NCI-H1105 treated with DMSO at 0.1 percent for 48 hours (cell line): Measurements from ENCODE around the gene BMAL1.
A peak's percentile ranks its signal among the peaks of the same experiment; 100 is the strongest.

Experiments
- DNase-seq: peaks from one replicate; lab custom pipeline; 2025; lab: John Stamatoyannopoulos, UW

The BMAL1 gene

GRCh38 chr11:13317293-13318080, 39.9 kb downstream of the BMAL1 start:
- no peak for DNase-seq

DNA sequence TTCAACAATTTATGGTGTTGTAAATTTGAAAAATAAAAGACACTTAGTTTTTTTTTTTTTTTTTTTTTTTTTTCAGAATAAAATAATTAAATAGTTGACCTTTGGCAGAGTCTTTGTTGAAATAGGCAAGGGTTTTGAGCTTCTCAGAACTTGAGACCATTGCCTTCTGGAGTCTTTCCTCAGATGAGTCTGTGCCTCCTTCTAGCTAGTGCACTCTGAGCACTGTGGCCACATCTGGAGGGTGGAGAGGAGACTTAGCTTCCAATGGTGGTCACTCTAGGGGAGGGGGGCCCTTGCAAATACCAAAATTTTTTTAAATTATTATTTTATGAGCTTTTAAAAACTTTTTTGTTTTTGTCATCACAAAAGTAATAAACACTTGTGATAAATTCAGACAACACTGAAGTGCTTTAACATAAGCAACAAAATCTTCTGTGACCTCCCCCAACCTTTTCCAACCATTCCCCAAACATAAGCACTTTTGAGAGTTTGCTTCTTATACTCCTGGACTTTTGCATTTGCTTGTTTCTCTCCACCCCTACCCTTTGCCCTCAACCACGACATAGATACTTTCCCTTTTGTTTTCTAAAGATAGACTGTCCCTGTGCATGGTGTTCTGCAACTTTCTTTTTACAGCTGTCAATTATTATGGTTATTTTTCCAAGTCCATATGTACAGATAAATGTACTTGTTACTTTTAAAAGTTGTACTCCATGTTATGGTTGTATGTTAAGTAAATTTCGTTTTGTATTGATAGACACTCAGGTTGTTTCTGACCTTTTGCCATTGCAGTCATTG, 41.1 kb downstream of the BMAL1 start:
- no peak for DNase-seq

DNA sequence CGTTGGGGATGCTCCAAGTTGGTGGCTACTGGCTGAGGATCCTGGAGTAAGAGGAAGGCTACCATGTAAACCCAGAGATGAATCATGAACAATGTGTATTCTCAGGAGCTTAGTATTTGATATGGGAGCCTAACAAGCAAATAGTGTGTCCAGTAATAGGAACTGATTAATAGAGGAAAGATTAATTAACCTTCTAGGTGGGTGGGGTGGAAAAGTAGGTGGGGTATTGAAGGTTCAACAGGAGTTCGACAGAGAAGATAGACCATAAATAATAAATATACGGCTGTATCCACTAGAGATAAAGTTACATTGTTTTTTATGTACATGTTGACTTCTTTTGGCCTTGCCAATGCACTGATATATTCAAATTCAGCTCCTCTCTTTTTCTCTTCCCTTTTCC, 43.1 kb downstream of the BMAL1 start:
- no peak for DNase-seq

DNA sequence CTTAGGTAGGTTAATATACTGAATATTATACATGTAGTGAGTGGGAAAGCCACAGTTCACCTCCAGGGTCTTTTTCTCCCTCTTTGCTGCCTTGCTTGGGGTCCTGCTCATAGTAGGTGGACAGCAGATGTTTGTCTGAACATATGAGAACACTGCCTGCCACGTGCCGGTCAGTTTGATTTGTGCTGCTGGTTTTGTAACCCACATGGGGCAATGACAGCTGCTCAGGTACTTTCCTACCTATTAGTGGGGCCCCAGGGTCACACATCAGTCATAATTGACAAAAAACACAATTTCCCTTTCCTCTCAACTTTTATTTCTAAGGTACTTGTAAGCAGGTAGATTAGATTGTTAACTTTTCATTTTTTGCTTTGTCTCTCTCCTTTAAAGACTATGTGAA, 43.8 kb downstream of the BMAL1 start:
- DNase-seq, result no peak

- DNase-seq, result no peak
These were observed 46.6 kb downstream of the BMAL1 start for GRCh38 chr11:13324141-13324540.

- no peak for DNase-seq
These were observed 47.1 kb downstream of the BMAL1 start for GRCh38 chr11:13324709-13325108.

DNA sequence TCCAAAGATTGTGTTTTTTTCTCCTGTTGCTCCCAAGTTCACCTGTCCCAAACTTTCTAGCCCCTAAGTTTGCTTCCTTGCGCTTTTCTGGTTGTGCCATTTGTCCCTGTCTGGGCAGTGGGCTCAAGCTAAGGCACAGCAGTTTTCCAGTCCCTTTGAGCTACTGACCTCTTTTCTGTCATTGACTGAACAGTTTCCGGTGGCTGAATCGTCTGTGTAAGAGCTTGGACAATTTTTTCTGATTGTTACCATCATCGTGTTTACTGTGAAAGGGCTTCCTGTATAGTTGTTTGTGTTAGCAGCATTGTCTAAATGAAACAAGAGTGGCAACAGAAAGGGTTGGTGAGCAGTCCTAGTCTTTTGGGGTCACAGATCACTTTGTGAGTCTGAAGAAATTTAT, 49.8 kb downstream of the BMAL1 start:
- no peak for DNase-seq

DNA sequence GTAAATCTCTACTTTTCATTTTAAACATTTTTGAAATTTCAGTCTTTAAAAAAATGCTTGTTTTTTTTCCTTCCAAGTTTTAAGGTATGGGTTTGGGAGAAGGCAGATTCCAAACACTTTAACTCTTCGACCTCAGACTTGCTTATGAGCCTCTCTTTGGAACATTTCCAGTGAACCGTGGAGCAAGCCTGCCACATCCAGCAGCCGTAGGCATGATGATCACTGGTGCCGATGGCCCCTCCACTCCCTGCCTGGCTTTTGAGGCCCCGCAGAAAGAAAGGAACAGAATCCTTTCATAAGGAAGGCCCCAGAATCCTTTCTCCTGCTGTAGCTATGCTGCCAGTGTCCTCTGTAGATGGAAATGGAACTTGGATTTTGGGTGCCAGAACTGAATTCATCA, 50.7 kb downstream of the BMAL1 start:
- DNase-seq, result peak; percentile 33

- DNase-seq, result peak; percentile 96
These were observed 52.2 kb downstream of the BMAL1 start for GRCh38 chr11:13329670-13330356.

GRCh38 chr11:13332124-13332523, 54.5 kb downstream of the BMAL1 start:
- no peak for DNase-seq

GRCh38 chr11:13333456-13333957, 55.9 kb downstream of the BMAL1 start:
- DNase-seq, result no peak

- DNase-seq, result no peak
These were observed 56.6 kb downstream of the BMAL1 start for GRCh38 chr11:13334034-13334786.

DNA sequence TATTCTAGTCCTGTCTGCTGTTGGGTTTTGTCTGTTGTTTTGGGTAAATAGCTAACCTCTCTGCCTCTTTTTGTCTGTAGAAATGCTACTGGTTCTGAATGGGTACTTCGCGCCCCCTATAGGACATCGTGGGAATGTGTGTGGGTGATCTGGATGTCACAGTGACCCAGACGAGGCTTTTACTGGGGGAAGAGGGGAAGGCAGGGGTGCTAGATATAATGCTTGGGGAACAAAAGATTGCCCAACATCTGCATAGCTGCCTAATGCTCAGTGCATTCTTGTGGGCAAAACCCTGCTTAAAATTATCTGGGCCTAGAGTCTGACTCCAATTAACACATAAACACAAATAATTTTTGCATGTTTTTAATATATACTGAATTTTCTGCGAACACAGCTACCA, 57.7 kb downstream of the BMAL1 start:
- peak; percentile 69 for DNase-seq

- no peak for DNase-seq
These were observed 58.8 kb downstream of the BMAL1 start for GRCh38 chr11:13336246-13336878.

DNA sequence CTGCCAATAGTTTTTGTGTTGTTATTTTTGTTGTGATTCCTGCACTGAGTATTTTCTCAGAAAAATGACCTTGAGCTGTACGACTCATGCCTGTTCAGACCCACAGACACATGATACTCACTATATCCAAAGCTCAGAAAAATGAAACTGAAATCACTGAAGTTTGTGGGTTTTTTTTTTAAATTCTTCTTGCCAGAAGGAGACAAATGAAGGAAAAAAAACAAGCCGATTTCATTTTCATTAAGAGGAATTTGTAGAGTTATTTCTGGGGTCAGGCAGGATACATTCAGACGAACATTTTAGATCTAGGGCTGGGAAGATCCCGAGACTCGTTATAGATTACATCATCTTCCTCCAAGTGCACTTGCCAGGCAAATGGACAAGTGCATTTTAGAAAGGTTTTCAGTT, 60.4 kb downstream of the BMAL1 start:
- DNase-seq, result no peak

GRCh38 chr11:13338427-13339069, 61.0 kb downstream of the BMAL1 start:
- DNase-seq, result no peak

- DNase-seq, result no peak
These were observed 61.9 kb downstream of the BMAL1 start for GRCh38 chr11:13339195-13340153.

DNA sequence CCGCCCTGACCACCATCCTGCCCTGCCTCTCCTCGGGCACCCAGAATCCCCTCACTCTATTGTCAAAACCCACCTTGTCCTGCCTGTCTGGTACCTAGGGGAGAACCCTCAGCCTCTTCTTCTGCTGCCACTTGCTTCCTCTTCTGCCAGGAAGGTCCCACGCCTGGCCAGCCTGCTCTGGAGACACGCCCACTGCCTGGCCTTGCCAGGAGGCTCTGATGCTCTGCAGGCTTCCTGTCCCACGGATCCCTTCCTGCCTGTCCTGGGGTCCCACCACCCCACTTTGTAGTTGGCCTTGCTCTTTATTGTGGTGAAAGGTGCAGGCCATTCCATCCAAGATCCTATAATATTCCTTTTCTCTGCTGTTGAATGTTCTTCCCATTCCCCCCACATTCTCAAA, 63.4 kb downstream of the BMAL1 start:
- no peak for DNase-seq

DNA sequence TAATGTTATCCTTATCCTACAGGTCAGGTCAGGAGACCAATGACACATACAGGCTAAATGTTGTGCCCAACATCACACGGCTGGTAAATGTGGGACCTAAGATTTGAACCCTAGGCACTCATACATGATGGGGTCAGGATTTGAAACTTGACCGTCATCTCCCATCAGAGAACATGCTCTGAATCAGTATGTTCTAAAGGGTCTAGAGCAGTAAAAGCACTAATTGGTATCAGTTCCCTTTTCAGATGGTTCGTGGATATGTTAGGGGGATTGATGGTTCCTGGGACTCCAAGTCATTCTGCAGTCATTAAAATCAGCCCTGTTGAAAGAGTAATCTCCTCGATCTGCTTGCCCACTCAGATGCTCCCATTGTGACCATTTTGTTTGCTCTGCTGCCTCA, 65.5 kb downstream of the BMAL1 start:
- no peak for DNase-seq
